HepG2 (cell line): ENCODE data around the gene NR2F6. TPM values are rescaled to one million over a fixed set of nuclear protein-coding genes. Genes with fewer than 3 reads are reported as not detected.

ENCODE experiments used
- BRD4 ChIP-seq: sonication (generic); formaldehyde crosslinking; IDR thresholded peaks from 2 replicates; pipeline ENCODE4 v1.4.0; 2020; ENCODE audit warnings: missing genetic modification reagents
- ELK4 ChIP-seq: sonication (generic); formaldehyde crosslinking; IDR thresholded peaks from 2 replicates; pipeline ENCODE4 v1.9.0; 2021; ENCODE audit warnings: missing genetic modification reagents, borderline replicate concordance
- FOXP4 ChIP-seq: sonication (generic); formaldehyde crosslinking; IDR thresholded peaks from 2 replicates; pipeline ENCODE4 v1.4.0; 2020; ENCODE audit warnings: missing genetic modification reagents
- GATAD1 ChIP-seq: IDR thresholded peaks from 2 replicates; pipeline ENCODE4 v1.6.1; 2016; ENCODE audit warnings: missing genetic modification reagents, missing compliant biosample characterization
- HDAC2 ChIP-seq: sonication (generic); formaldehyde crosslinking; IDR thresholded peaks from 2 replicates; pipeline ENCODE4 v1.4.0; 2020; ENCODE audit warnings: missing genetic modification reagents
- HNF1A ChIP-seq, 2 experiments: sonication (generic) in 1 of 2; formaldehyde crosslinking in 1 of 2; IDR thresholded peaks; 2 replicates each; pipeline versions ENCODE4 v1.4.0 to v1.6.1; 2016 to 2020; ENCODE audit warnings: borderline replicate concordance in 1 of 2, low read depth in 1 of 2, mild to moderate bottlenecking in 1 of 2, missing genetic modification reagents in 1 of 2
- KDM5A ChIP-seq: fragments of 200-600 bp; sonication (generic); IDR thresholded peaks from 2 replicates; pipeline ENCODE4 v1.7.0; 2018; ENCODE audit warnings: antibody characterized with exemption, mild to moderate bottlenecking, low read length, borderline replicate concordance
- MZF1 ChIP-seq: sonication (generic); formaldehyde crosslinking; IDR thresholded peaks from 2 replicates; pipeline ENCODE4 v1.8.1; 2023; ENCODE audit warnings: mild to moderate bottlenecking, missing genetic modification reagents, borderline replicate concordance
- NFYC ChIP-seq: IDR thresholded peaks from 2 replicates; pipeline ENCODE4 v1.6.1; 2016; ENCODE audit warnings: missing genetic modification reagents, missing compliant biosample characterization
- PREB ChIP-seq: sonication (generic); formaldehyde crosslinking; IDR thresholded peaks from 2 replicates; pipeline ENCODE4 v1.4.0; 2020; ENCODE audit warnings: missing genetic modification reagents
- RCOR2 ChIP-seq: IDR thresholded peaks from 2 replicates; pipeline ENCODE4 v1.6.1; 2016; ENCODE audit warnings: missing biosample characterization, missing genetic modification reagents
- SMARCC2 ChIP-seq: fragments of 450-650 bp; IDR thresholded peaks from 2 replicates; pipeline ENCODE4 v1.6.1; 2017; ENCODE audit warnings: antibody characterized with exemption, mild to moderate bottlenecking
- SP1 ChIP-seq, 2 experiments: fragments of 450-650 bp in 1 of 2; sonication (generic) in 1 of 2; formaldehyde crosslinking in 1 of 2; IDR thresholded peaks; 2 replicates each; pipeline versions ENCODE4 v1.4.0 to v1.6.1; 2016 to 2020; ENCODE audit warnings: missing genetic modification reagents in 1 of 2
- SUZ12 ChIP-seq: fragments of 150-350 bp; IDR thresholded peaks from 2 replicates; pipeline ENCODE4 v1.6.1; 2014; ENCODE audit warnings: low read depth, low read length
- ZNF124 ChIP-seq: sonication (generic); formaldehyde crosslinking; IDR thresholded peaks from 2 replicates; pipeline ENCODE4 v1.4.0; 2020; ENCODE audit warnings: missing genetic modification reagents
- ZNF317 ChIP-seq: sonication (generic); formaldehyde crosslinking; IDR thresholded peaks from 2 replicates; pipeline ENCODE4 v1.5.0; 2020; ENCODE audit warnings: mild to moderate bottlenecking, missing genetic modification reagents
- ZNF672 ChIP-seq: sonication (generic); formaldehyde crosslinking; IDR thresholded peaks from 2 replicates; pipeline ENCODE4 v1.8.1; 2022; ENCODE audit warnings: missing genetic modification reagents
- ZNF788 ChIP-seq: sonication (generic); formaldehyde crosslinking; IDR thresholded peaks from 2 replicates; pipeline ENCODE4 v1.5.0; 2020; ENCODE audit warnings: mild to moderate bottlenecking, missing genetic modification reagents, borderline replicate concordance
- ZSCAN25 ChIP-seq: sonication (generic); formaldehyde crosslinking; IDR thresholded peaks from 2 replicates; pipeline ENCODE4 v1.8.0; 2022; ENCODE audit warnings: mild to moderate bottlenecking, missing genetic modification reagents
- polyA plus RNA-seq, 8 experiments: library from polyadenylated mRNA; depleted of rRNA in 3 of 8; stranded (reverse) in 7 of 8; unstranded in 1 of 8; fragments of >200 nt; fragmentation: Illumina TruSeq in 4 of 8; extraction: Trizol in 4 of 8; gene quantifications; 2 replicates each; pipeline versions ENCODE4 v1.2.1 to v1.2.3, GENCODE V29; 2011 to 2016; ENCODE audit warnings: low read depth in 4 of 8, missing spikeins in 1 of 8, mixed read lengths in 1 of 8; ENCODE audit not compliant: insufficient read depth in 1 of 8
- total RNA-seq, 5 experiments: library from RNA; depleted of rRNA; stranded (reverse); fragments of >200 nt; fragmentation: Illumina TruSeq; extraction: Trizol; gene quantifications; 2 replicates each; pipeline ENCODE4 v1.2.3, GENCODE V29; 2016; ENCODE audit warnings: low read depth in 1 of 5

The NR2F6 gene
- total and polyA plus RNA-seq, 2 of the 13 experiments (the other 11 are each of a cell fraction or from before 2014, with no cell fraction given), result 30.9 to 72.4 TPM

GRCh38 chr19:17248011-17248776, 2.5 kb upstream of the NR2F6 start (continued):
- no peak for TF ChIP-seq KDM5A
- TF ChIP-seq SMARCC2, result no peak
- TF ChIP-seq ZNF788, result peak; percentile 88; the same call in 1 of the 2 replicates
- TF ChIP-seq GATAD1 (CRISPR knock-in tag), result peak; percentile 69
- TF ChIP-seq BRD4 (CRISPR knock-in tag), result no peak
- peak; percentile 75; the same call in 1 of the 2 replicates for TF ChIP-seq ZNF317 (CRISPR knock-in tag)
- TF ChIP-seq HNF1A (IDR thresholded peaks at IDR 0.05; ENCODE audit: low read depth), result peak; percentile 86
- peak; percentile 97 for TF ChIP-seq HNF1A (CRISPR knock-in tag; IDR thresholded peaks at IDR 0.05; ENCODE audit: borderline replicate concordance)
- peak; percentile 79 for TF ChIP-seq FOXP4 (CRISPR knock-in tag)
- TF ChIP-seq MZF1 (CRISPR knock-in tag), result no peak
- TF ChIP-seq ELK4, result no peak
- TF ChIP-seq RCOR2 (CRISPR knock-in tag), result peak; percentile 72; the same call in 1 of the 2 replicates
- TF ChIP-seq SP1 (IDR thresholded peaks at IDR 0.05), result no peak
- TF ChIP-seq SP1 (CRISPR knock-in tag; IDR thresholded peaks at IDR 0.05), result peak; percentile 61
- TF ChIP-seq PREB (CRISPR knock-in tag), result no peak
- TF ChIP-seq ZSCAN25 (CRISPR knock-in tag), result peak; percentile 89
- TF ChIP-seq ZNF672 (CRISPR knock-in tag), result no peak
- no peak for TF ChIP-seq ZNF124 (CRISPR knock-in tag)
- TF ChIP-seq NFYC (CRISPR knock-in tag), result no peak
- no peak for TF ChIP-seq SUZ12
- TF ChIP-seq HDAC2, result peak; percentile 95
